Tibial nerve (tissue), 3 donors: Measurements from ENCODE around the gene TAS1R2.

Experiments
- POLR2A ChIP-seq, 2 donors: fragments of 450-650 bp; IDR thresholded peaks; one replicate each; pipeline ENCODE4 v1.6.1; 2017; ENCODE audit warnings: antibody characterized with exemption in 2 of 2, mild to moderate bottlenecking in 2 of 2, moderate library complexity in 2 of 2
- TF ChIP-seq, protein P1 (sequence below), 5 experiments: fragments of 200-600 bp in 3 of 5; fragments of 450-650 bp in 2 of 5; sonication (generic) in 3 of 5; IDR thresholded peaks; one replicate each; pipeline ENCODE4 v1.5.1; 2016 to 2019; ENCODE audit warnings: antibody characterized with exemption in 5 of 5, mild to moderate bottlenecking in 3 of 5, moderate library complexity in 2 of 5

DNA sequence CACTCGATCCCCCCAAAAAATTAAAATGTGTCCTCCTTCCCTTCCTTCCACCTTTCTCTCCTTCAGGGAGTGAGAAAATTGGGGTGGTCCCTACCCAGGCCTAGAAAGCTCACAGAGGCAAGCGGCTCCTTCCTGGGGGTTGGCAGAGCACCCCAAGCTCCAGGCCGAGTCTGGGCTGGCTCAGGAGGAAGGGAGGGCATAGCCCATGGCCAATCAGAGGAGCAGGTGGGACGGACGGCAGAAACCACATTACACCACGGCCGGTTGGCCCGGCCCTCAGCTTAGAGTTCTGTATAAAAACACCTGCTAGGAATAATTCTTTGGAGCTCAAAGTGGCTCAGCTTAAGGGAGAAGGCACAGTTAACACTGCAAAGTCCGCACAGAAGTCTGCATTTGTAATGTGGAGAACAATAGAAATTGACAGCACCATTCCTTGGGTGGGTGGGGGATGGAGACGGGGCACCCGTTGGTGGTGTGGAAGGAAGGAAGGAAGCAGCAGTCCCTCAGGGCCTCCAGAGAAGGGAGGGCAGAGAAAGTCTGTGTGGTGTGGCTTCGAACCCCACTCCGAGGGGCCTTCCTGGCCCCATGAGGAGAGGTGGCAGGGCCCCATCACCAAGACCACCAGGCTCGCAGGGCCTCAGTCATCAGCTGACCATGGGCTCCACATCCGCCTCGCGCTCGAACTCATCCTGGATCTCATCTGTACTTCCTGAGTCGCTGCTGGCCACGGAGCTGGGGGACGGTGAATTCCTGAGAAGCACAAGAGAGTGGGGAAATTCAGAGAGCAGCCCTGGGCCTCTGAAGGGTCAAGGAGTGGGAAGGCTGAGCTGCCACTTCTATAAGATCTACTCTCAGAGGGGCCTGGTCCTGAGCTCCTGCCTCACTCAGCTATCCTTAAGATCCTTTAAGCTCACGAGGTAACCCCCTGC is 48.7 kb upstream of the TAS1R2 start:
- no peak for TF ChIP-seq POLR2A (IDR thresholded peaks at IDR 0.05)
- TF ChIP-seq, protein P1, sequence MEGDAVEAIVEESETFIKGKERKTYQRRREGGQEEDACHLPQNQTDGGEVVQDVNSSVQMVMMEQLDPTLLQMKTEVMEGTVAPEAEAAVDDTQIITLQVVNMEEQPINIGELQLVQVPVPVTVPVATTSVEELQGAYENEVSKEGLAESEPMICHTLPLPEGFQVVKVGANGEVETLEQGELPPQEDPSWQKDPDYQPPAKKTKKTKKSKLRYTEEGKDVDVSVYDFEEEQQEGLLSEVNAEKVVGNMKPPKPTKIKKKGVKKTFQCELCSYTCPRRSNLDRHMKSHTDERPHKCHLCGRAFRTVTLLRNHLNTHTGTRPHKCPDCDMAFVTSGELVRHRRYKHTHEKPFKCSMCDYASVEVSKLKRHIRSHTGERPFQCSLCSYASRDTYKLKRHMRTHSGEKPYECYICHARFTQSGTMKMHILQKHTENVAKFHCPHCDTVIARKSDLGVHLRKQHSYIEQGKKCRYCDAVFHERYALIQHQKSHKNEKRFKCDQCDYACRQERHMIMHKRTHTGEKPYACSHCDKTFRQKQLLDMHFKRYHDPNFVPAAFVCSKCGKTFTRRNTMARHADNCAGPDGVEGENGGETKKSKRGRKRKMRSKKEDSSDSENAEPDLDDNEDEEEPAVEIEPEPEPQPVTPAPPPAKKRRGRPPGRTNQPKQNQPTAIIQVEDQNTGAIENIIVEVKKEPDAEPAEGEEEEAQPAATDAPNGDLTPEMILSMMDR (IDR thresholded peaks at IDR 0.05) = no peak
